GM12891 (cell line): Measurements from ENCODE around the gene CHMP4A.
A peak's percentile ranks its signal among the peaks of the same experiment; 100 is the strongest.
"Not testable (repeated sequence)": the region's sequence is repeated elsewhere in the genome, so short reads cannot be mapped to it uniquely, and the experiment has no call there.

Experiments used
- DNase-seq: peaks from one replicate; pipeline ENCODE4 v3.0.0; 2011; ENCODE audit warnings: low spot score; ENCODE audit not compliant: insufficient read length
- FAIRE-seq: peaks from 2 replicates; lab custom pipeline; 2011; peaks lifted over from hg19 to GRCh38; lab: Jason Lieb, UNC
- PAX5 ChIP-seq: IDR thresholded peaks from 2 replicates; pipeline ENCODE4 v1.6.1; 2011; ENCODE audit warnings: low read length, moderate library complexity, mild to moderate bottlenecking; ENCODE audit not compliant: insufficient read depth, severe bottlenecking
- POLR2A ChIP-seq: IDR thresholded peaks from 2 replicates; pipeline ENCODE4 v1.6.1; 2011; ENCODE audit warnings: low read depth, low read length, control low read depth
- POLR2AphosphoS5 ChIP-seq: IDR thresholded peaks from 2 replicates; pipeline ENCODE4 v1.6.1; 2011; ENCODE audit warnings: low read depth, low read length, control low read depth
- POU2F2 ChIP-seq: IDR thresholded peaks from 2 replicates; pipeline ENCODE4 v1.6.1; 2011; ENCODE audit warnings: low read depth, mild to moderate bottlenecking, control low read depth, low read length, moderate library complexity
- SPI1 ChIP-seq: IDR thresholded peaks from 2 replicates; pipeline ENCODE4 v1.6.1; 2011; ENCODE audit warnings: low read depth, low read length, control low read depth
- TAF1 ChIP-seq: IDR thresholded peaks from 2 replicates; pipeline ENCODE4 v1.6.1; 2011; ENCODE audit warnings: low read depth, low read length, control low read depth

The CHMP4A gene

DNA sequence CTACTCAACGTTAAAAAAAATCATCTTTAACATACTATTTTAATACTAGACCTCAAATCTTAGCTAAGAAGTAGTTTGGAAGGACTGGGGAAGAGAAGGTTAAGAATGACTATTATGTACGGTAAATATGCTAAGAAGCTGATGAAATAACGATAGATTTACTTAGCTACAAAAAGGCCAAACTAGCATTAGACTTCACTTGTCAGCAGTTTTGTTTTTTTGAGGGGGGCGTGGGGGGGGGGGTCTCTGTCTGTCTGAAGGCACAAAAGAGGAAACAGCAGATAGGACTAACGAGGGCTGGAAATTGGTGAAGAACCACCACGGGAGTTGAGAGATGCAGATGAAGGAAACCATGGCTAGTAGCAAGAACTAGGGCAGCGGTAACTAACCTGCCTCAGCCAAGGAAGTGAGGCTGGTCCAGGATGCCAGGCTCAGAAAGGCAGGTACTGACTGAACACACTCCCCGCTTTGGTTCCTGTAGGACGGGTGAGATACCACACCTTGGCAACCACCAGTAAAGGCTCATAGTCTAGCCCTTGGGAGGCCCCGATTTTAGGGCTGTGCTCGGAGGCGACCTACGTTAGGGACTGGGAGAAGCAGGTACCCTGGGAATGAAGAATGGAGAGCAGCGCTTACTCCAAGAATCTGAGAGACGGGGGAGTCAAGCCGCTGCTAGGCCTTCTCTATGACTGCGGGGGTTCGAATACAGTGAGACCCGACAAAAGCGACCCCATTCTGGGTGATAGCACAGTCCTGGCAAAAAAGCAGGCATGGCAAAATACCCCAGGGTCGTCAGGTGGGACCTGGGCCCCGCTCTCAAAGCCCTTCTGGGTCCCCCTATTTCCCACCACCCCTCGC, 18.2 kb upstream of the CHMP4A start:
- TF ChIP-seq SPI1 (no peak), POLR2A (no peak)
- no peak for FAIRE-seq
- no peak for DNase-seq

DNA sequence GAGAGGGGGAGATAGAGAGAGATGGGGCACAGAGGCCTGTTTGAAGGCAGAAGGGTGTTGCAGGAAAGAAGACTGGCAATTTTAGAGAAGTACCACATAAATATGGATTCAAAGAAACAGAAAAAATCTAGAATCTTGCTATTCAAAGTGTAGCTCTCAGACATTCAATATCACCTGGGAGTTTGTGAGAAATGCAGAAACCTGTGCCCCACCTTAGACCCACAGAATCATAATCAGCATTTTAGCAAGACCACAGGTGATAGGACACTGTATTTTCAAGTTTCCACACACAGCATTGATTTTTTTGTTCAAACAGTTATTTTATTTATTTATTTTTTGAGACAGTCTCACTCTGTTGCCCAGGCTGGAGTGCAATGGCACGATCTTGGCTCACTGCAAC, 15.6 kb upstream of the CHMP4A start:
- TF ChIP-seq TAF1 (no peak), POLR2AphosphoS5 (no peak), POLR2A (no peak)
- no peak for FAIRE-seq
- no peak for DNase-seq

GRCh38 chr14:24226473-24226872, 13.2 kb upstream of the CHMP4A start:
- no peak for FAIRE-seq
- TF ChIP-seq TAF1 (no peak), POLR2AphosphoS5 (no peak), SPI1 (no peak), POU2F2 (no peak), PAX5 (no peak), POLR2A (no peak)
- no peak for DNase-seq

- DNase-seq (no peak), FAIRE-seq (no peak)
- no peak for TF ChIP-seq PAX5
- no peak for TF ChIP-seq SPI1
- TF ChIP-seq POLR2AphosphoS5, result no peak
- no peak for TF ChIP-seq TAF1
- TF ChIP-seq POLR2A, result no peak
- no peak for TF ChIP-seq POU2F2
Observed at GRCh38 chr14:24224618-24225071, 11.4 kb upstream of the CHMP4A start.

- DNase-seq, FAIRE-seq: not testable (repeated sequence)
Observed at GRCh38 chr14:24222987-24223386, 9.7 kb upstream of the CHMP4A start.

DNA sequence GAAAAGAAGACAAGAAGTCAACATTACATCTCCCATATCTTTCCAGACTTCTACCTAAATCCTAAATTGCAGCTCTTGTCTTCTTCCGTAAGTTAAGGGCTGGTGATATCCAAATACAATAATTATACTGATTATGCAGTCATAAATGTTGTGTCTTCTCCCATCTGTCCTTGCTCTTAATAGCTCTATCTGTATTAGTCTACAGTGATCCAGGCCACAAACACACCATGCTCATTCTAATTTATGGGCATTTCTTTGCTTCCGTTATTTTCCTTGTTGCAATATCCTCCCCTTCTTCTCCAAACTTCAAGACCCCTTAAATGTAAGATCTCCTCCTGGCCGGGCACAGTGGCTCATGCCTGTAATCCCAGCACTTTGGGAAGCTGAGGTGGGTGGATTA, 6.2 kb upstream of the CHMP4A start:
- FAIRE-seq, result no peak
- no peak for DNase-seq
- TF ChIP-seq POU2F2 (no peak), POLR2A (no peak), SPI1 (no peak), TAF1 (no peak)

DNA sequence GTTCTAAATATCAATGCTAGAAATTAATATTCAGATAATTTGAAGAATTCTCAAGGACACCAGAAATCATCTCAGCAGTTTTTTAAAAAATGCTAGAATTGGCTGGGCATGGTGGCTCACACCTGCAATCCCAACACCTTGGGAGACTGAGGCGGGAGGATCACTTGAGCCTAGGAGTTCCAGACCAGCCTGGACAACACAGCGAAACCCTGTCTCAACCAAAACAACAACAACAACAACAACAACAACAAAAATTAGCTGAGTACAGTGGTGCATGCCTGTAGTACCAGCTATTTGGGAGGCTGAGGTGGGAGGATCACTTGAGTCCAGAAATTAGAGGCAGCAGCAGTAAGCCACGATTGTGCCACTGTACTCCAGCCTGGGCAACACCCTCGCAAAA, 5.8 kb upstream of the CHMP4A start:
- TF ChIP-seq POLR2A, result no peak
- FAIRE-seq (no peak), DNase-seq (no peak)

DNA sequence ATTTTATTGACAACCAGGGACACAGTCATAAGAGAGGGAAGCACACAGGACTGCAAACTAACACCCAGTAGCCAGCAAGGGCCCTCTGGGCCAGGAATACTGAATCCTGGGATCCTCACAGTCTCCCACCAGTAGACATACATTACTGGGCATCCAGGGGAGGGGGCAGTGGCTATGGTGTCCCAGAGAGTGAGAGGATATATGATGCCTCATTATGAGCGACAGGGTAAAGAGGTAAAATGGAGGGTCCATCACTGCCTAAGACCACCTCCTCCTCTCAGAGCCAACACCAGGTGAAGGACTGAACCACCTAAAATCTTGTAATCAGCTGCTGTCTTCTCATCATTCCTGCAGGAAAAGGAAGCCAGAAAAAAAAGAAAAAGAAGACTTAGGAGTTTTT, 3.6 kb upstream of the CHMP4A start:
- not testable (repeated sequence) for DNase-seq, FAIRE-seq

DNA sequence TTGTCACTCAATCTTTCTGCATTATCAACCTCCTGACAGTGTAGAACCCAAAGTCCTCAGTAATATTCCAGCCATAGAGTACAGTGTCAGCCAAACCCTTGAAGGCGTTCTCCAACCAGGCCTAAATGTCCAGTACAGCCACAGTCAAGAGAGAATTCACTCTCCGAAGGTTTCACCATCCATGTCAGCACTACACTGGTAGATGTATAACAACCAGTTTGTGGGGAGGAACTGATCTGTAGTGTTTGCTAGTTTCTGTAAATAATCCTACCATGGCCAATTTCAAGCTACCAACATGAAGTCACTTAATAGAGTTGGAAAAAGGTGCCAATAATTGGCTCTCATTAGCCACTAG, 3.0 kb upstream of the CHMP4A start:
- no peak for TF ChIP-seq POLR2A
- TF ChIP-seq PAX5, result no peak
- no peak for TF ChIP-seq POU2F2
- TF ChIP-seq TAF1, result no peak
- TF ChIP-seq SPI1, result no peak
- no peak for TF ChIP-seq POLR2AphosphoS5
- DNase-seq (no peak), FAIRE-seq (no peak)

DNA sequence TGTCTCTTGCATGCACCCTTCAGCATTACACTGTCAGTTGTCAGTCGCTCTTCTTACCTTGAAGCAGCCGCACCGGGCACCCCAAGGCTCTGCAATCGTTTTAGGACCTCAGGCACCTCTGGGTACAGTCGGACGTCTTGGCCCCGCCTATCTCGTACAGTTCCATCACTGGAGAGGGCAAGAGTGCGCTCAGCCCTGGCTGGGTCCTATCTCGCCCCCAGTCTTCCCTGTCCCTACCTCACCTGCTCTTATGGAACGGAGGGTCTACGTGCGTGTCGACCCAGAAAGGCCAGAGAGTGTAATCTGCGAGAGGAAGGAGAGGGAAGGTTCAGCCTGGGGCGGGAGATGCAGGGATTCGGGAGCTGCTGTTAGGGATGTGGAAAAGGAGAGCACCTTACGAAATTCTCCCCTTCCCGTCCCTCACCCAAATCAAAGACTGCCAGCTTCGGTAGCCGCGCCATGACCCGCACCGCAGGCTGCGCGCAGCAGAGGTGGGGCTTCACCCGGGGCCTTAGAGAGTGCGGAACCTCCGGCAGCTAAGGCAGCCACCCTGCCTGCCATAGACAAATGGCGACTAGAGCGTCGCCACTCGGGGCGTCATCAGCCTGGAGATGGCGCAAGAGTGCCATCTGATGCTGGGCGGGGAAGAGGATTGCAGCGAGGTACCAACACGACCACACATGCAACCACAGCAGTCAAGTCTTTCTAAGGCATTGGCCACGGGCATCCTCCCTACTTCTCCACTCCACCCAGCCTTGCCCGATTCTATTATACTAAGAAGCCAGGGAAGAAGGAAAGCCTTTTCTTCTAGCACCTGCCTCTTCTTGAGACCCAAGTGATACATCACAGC, 2.4 kb upstream of the CHMP4A start, which contains the start of gene MDP1:
Gene MDP1 (minus strand): TSS at position 572 of the 850 bp plus-strand sequence. CDS start 111 bp downstream, at position 461.
- TF ChIP-seq POLR2A (peak; percentile 78), POLR2AphosphoS5 (peak; percentile 82; the same call in 1 of the 2 replicates), POU2F2 (peak; percentile 42; the same call in 1 of the 2 replicates), PAX5 (no peak), SPI1 (peak; percentile 27; the same call in 1 of the 2 replicates), TAF1 (peak; percentile 77)
- DNase-seq, result peak; percentile 69
- peak; percentile 97 for FAIRE-seq
